Fibroblast of pulmonary artery (primary cell): ENCODE results near the gene CBX6.

Experiments
- DNase-seq: peaks from one replicate; pipeline ENCODE4 v3.0.0-alpha.2; 2010; ENCODE audit warnings: low read depth
- H3K4me3 ChIP-seq: replicated peaks from 2 replicates; pipeline ENCODE4 v1.5.1; 2011; ENCODE audit warnings: low read depth, mild to moderate bottlenecking, control low read depth, low read length, moderate library complexity
- CTCF ChIP-seq: IDR thresholded peaks from 2 replicates; pipeline ENCODE4 v1.5.1; 2011; ENCODE audit warnings: mild to moderate bottlenecking, control low read depth, low read length, inconsistent platforms; ENCODE audit errors: missing control alignments

Gene CBX6

GRCh38 chr22:38901111-38901641 lies 29.2 kb upstream of the CBX6 start:
- no peak for TF ChIP-seq CTCF
- H3K4me3 ChIP-seq = no peak overlapping the region
- DNase-seq = no peak

GRCh38 chr22:38900677-38901076 lies 28.7 kb upstream of the CBX6 start:
- H3K4me3 ChIP-seq = no peak overlapping the region
- DNase-seq = no peak
- TF ChIP-seq CTCF = no peak

GRCh38 chr22:38891256-38891655 lies 19.2 kb upstream of the CBX6 start:
- DNase-seq = no peak
- H3K4me3 ChIP-seq = no peak overlapping the region
- TF ChIP-seq CTCF = no peak

GRCh38 chr22:38890377-38890776 lies 18.4 kb upstream of the CBX6 start:
- no peak for DNase-seq
- TF ChIP-seq CTCF = no peak
- H3K4me3 ChIP-seq = no peak overlapping the region

GRCh38 chr22:38886333-38886732 lies 14.3 kb upstream of the CBX6 start:
- no peak for TF ChIP-seq CTCF
- H3K4me3 ChIP-seq = no peak overlapping the region

GRCh38 chr22:38882972-38883622 lies 11.1 kb upstream of the CBX6 start:
- no peak for DNase-seq

More at GRCh38 chr22:38886333-38886732, 14.3 kb upstream of the CBX6 start:
- no peak for DNase-seq

More at GRCh38 chr22:38882972-38883622, 11.1 kb upstream of the CBX6 start:
- H3K4me3 ChIP-seq = no peak overlapping the region
- no peak for TF ChIP-seq CTCF
